Measurements from ENCODE around the gene DSCAML1.

DNA sequence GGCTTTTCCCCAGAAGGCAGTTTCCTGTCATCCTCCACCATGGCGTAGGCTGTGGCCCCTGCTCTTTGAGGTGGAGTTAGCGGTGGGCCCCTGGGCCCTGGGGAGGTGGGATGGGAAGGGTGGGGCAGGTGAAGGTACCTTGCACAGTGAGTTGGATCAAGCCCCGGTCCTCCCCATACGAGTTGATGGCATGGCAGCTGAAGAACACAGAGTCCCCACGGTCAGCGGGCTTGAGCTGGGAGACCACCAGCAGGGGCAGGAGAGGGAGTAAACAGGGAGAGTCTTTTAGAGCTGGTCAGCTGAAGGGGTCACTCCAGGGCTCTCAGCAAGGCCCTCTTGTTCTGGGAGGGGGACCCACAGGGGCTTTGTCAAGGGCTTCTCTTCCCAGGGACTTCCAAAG is 316.0 kb downstream of the DSCAML1 start:
- TF ChIP-seq, protein P1, sequence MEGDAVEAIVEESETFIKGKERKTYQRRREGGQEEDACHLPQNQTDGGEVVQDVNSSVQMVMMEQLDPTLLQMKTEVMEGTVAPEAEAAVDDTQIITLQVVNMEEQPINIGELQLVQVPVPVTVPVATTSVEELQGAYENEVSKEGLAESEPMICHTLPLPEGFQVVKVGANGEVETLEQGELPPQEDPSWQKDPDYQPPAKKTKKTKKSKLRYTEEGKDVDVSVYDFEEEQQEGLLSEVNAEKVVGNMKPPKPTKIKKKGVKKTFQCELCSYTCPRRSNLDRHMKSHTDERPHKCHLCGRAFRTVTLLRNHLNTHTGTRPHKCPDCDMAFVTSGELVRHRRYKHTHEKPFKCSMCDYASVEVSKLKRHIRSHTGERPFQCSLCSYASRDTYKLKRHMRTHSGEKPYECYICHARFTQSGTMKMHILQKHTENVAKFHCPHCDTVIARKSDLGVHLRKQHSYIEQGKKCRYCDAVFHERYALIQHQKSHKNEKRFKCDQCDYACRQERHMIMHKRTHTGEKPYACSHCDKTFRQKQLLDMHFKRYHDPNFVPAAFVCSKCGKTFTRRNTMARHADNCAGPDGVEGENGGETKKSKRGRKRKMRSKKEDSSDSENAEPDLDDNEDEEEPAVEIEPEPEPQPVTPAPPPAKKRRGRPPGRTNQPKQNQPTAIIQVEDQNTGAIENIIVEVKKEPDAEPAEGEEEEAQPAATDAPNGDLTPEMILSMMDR (IDR thresholded peaks at IDR 0.05), result no peak
- TF ChIP-seq POLR2A (IDR thresholded peaks at IDR 0.05) (no peak), POLR2AphosphoS5 (IDR thresholded peaks at IDR 0.05) (no peak), EP300 (IDR thresholded peaks at IDR 0.05) (no peak)

Data from upper lobe of left lung (tissue), 4 donors.